T follicular helper cell (primary cell): ENCODE data around the gene GPR158.

Source experiments
- DNase-seq: peaks from one replicate; pipeline ENCODE4 v3.0.0-alpha.2; 2020; ENCODE audit warnings: low read depth

Gene GPR158

DNA sequence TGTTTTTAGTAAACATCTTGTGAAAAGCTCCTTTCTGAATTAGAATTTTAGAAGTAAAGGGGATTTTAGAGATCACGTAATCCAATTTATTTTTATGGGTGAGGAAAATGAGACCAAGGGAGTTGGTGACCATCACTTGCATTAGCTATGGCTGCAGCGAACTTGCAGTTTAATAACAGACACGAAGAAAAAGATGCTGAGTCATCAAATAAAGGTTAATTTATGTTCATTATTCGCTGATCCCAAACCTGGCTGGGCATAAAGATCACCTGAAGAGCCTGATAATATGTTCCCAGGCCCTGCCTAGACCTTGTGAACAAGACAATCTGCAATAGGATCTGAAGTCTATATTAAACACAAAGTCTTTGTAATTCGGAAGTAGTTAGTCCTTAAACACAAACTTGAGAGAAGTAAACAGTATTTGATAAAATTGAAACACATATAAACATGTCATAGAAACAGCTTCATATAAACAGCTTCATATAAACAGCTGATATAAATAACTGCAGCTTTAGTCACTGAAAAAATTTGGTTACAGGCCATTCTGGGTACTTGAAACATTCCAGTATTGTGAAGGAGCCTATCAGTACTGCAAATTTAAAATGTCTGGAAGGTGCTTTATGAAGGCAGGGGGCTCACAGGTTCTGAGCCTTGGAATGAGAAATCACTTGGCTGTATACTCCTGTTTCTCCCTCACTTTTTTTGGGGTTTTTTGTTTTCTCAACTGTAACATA is 16.5 kb downstream of the GPR158 start:
- no peak for DNase-seq

GRCh38 chr10:25198151-25198550 is 23.4 kb downstream of the GPR158 start:
- no peak for DNase-seq

- DNase-seq: no peak
Observed at GRCh38 chr10:25206693-25207414, 32.1 kb downstream of the GPR158 start.

DNA sequence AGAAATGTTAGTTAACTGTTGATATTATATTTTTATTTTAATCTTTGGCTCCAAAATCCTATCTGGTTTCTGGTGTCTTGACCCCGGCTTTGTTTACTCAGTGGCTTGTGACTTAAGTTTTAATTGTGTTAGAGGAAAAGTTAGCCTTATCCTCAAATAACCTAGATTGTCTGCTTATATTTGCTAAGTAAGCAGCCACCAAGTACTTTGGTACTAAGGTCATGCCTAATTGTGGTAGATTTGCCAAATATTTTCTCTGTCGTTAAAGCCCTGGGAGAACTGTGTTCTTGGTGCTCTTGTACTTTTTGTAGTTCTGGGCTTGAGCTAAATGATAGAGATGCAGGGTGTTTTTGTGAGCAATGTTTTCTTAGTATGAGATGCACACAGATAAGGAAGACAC is 34.8 kb downstream of the GPR158 start:
- no peak for DNase-seq

- no peak for DNase-seq
Observed at GRCh38 chr10:25210265-25210664, 35.5 kb downstream of the GPR158 start.

- DNase-seq: no peak
Observed at GRCh38 chr10:25220156-25220555, 45.4 kb downstream of the GPR158 start.

- DNase-seq: no peak
Observed at GRCh38 chr10:25222085-25222660, 47.4 kb downstream of the GPR158 start.

DNA sequence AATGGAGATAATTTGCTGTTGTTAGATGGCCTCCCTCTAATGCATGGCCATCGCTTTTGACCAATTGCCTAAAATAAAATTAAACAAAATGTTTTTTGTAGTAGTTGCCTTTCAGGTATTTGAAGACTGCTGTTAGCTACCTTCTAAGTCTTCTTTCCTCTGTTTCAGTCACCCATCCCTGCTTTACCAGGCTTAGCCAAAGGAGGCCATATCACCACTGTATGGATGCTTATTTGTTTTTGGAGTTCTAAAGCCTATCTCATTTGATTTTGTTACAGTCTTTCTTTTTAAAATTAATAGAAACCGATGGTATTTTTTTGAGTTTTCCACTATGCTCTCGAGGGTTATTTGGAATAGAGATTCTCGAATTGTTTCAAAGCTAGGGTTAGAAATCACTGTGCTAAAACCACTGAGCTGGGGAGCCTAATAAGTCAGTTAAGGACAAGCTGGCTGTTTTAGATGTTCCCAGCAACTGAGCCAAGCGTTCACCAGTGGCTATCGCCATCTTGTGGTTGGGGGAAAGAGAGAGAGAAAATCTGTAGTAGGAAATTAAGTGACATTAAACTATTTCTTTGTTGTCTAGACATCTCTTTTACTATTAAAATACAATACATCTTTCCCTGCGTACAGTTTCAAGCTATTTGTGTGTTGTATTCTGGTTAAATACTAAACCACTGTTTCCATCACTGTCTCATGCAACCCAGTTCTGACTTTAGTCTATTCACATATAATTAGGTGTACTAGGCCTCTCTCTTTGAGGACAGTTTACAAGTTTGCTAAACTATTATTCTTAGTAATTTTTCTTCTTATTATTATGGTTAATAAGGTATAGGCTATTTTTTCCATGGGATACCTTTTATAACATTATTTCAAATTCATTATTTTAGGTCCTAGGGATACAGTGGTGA is 52.2 kb downstream of the GPR158 start:
- DNase-seq: no peak

DNA sequence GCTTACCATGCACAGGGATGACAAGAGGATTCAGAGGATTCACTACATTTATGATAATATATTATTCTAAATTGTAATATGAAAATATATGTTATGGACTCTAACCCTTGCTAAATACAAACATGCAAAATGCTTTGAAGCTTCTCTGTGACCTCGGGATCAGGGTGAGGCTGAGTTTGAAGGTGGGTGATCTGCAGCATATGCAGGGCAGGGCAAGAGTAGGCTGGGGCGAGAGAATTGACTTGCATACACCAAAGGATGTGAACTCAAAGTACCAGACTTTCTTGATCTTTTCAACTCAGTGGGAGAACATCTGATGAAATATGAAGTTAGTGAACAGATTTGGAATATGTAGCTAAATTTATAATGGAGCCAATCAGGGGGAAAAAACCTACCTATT is 57.0 kb downstream of the GPR158 start:
- DNase-seq: no peak

DNA sequence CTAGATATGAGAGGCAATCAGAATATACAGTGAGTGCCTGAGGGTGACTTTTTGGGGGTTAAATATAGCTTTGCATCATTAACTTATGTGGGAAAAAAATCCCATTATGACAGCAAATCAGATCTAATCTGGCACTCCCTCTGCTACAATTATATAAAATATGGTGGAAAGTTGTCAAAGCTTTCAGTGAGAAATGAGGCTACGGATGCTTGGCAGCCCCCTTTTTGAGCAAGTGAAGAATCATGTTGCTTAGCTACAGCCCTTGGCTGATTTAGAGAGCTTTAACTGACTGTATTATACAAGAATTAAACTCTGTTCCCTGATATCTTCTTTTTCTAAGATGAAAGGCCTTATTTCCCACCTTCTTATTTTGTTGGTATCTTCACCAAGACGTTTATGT is 57.4 kb downstream of the GPR158 start:
- no peak for DNase-seq

DNA sequence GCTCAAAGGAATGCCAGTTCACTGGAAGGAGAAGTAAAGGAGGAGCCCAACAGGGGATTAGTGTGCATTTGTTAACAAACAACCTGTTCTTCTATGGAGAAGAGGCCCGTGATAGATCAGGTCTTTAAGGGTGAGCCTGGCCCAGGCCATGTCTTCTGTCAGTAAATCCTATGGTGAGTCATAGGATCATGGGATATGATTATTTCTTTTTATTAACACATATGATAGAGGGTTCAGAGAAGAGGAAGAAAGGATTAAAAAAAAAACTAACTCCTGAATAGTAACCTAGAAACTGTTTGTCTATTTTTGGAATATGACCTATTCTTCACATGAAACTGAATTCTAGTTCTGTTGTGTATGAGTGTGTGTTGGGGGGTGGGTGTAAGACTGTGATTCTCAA is 70.4 kb downstream of the GPR158 start:
- DNase-seq: no peak

DNA sequence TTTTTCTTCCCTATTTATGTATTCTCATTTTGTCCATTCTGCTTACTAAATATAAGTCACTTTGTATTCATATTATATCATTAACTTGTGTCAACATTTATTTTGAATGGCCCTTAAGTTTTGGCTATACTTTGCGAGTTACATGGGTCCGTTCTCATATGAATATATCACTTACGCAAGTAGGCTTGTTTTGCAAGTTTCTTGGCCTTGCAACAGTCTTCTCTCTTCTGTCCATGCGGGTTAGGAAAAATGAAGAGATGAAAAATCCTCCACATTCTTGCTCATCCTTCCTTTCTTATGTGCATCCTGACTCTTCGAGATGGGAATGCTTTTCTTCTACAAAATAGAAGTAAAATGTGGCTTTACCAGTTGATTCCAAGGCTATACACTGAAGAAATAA is 82.8 kb downstream of the GPR158 start:
- DNase-seq: no peak

DNA sequence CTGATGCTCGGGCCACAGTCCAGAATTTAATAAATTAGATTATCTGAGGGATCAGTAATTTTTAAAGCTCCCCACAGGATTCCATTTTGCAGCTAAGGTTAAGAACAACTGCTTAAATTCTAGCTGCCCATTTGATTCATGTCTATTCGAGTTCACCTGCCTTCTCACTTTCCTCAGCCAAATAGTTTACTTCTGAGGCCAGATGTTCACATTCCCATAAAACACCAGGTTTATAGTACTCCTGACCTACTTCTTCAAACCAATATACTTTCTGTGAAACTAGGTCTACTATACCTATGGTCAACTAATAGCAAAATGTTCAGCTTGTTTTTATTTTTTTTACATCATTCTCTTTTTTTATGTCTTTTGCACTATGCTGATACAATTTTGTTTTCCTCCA is 86.3 kb downstream of the GPR158 start:
- DNase-seq: no peak

GRCh38 chr10:25261558-25261957 is 86.8 kb downstream of the GPR158 start:
- no peak for DNase-seq

DNA sequence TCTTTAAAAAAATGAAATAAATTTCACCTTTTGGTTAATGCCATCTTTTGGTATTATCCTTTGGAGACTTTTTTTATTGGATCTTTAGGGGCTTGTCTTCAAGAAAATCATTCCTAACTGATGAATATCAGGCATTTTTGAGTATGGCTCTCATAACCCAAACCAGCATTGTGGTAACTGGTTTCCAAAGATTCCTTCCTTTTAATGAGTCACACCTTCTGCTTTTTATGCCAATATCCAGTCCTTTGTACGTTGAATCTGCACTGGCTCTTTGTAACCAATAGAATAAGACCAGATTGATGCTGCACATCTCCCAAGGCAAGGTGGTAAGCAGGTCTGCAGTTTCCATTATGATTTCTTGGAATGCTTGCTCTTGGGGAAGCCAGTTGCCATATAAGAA is 89.1 kb downstream of the GPR158 start:
- no peak for DNase-seq

- DNase-seq: no peak
Observed at GRCh38 chr10:25278180-25278579, 103.4 kb downstream of the GPR158 start.

GRCh38 chr10:25280076-25280475 is 105.3 kb downstream of the GPR158 start:
- no peak for DNase-seq

DNA sequence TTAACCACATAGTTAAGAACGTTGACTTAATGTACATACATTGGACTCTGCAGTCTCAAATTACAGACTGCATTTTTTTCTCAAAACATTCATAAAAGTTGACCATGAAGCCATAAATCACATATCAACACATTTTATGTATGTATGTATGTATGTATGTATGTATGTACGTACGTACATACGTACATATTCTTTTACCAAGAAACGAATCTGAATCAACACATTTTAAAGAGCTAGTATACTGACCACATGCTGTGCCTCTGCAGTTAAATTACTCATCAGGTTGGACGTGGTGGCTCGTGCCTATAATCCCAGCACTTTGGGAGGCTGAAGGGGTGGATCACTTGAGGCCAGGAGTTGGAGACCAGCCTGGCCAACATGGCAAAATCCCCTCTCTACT is 105.8 kb downstream of the GPR158 start:
- no peak for DNase-seq

- DNase-seq: no peak
Observed at GRCh38 chr10:25285809-25286208, 111.0 kb downstream of the GPR158 start.

GRCh38 chr10:25288181-25288580 is 113.4 kb downstream of the GPR158 start:
- no peak for DNase-seq

GRCh38 chr10:25294032-25294926 is 119.5 kb downstream of the GPR158 start:
- DNase-seq: no peak
